PFSK-1 (cell line): Measurements from ENCODE around the gene GRIK3.

ENCODE experiments used
- POLR2AphosphoS5 ChIP-seq: IDR thresholded peaks from 2 replicates; pipeline ENCODE4 v1.6.1; 2012; ENCODE audit warnings: low read depth, mild to moderate bottlenecking, control low read depth, low read length, moderate library complexity
- TAF1 ChIP-seq: IDR thresholded peaks from 2 replicates; pipeline ENCODE4 v1.6.1; 2012; ENCODE audit warnings: low read length, control low read depth, borderline replicate concordance; ENCODE audit not compliant: insufficient read depth

DNA sequence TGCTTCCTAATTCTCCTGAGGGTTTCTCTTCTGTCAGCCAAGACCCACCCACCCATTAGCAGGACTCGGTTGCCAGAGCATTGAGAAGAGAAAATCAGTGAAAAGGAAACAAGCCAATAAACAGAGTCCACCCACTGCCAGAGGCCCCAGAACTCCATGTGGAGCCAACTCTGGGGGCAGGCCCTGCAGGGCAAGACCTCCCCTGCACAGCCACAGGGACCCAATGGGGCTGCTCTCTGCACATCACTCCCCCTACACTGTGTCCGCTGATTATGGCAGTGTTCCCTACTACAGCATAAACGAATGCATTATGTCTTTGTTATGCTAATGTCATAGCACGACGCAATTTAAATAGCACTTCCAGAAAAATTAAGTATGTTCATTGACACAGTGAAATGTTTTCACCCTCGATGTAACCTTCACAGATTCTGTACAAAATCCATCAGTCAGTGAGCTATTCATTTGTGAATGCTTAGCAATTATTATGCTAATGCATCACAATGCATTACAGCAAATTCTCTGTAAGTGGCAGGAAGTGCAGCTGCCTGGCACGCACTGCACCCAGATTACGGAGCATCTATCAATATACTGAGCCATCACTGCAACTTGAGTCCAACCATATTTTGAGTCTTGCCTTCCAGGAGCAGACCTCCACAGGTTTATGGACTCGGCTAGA is 56.4 kb downstream of the GRIK3 start:
- TF ChIP-seq TAF1 (no peak), POLR2AphosphoS5 (no peak)
